GM21529 (cell line): ENCODE results near the gene GRHPR.
"Not testable (repeated sequence)": the region's sequence is repeated elsewhere in the genome, so short reads cannot be mapped to it uniquely, and the experiment has no call there.

ENCODE experiments used
- ATAC-seq: cut with Tn5 transposase; IDR thresholded peaks from one replicate; pipeline ENCODE4 v1.9.1; 2021; ENCODE audit not compliant: unreplicated experiment

Gene GRHPR

DNA sequence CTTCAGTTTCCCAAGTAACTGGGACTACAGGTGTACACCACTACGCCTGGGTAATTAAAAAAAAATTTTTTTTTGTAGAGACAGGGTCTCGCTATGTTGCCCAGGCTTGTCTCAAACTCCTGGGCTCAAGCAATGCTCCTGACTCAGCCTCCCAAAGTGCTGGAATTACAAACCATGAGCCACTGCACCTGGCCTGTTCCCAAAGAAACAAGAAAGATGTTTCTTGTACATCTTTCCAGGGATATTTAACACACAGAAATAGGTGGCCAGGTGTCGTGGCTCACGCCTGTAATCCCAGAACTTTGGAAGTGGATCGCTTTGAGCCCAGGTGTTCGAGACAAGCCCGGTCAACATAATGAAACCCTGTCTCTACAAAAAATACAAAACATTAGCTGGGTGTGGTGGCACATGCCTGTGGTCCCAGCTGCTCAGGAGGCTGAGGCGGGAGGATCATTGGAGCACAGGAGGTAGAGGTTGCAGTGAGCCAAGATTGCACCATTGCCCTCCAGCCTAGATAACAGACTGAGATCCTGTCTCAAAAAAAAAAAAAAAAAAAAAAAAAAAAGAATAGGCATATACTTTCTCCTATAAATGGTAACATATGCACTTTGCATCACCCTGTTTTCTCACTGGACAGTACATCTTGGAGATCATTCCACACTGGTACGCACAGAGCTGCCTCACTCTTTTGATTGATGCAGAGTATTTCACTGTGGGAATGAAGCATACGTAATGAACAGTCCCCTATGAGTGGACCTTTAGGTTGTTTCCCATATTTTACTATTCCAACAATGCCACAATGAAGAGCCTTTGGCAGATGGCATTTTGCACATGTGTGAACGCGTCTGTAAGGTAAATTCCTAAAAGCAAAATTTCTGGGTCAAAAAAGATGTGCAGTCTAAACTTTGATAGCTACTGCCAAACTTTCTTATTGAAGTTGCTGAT is 2.0 kb upstream of the GRHPR start:
- ATAC-seq, result no peak

DNA sequence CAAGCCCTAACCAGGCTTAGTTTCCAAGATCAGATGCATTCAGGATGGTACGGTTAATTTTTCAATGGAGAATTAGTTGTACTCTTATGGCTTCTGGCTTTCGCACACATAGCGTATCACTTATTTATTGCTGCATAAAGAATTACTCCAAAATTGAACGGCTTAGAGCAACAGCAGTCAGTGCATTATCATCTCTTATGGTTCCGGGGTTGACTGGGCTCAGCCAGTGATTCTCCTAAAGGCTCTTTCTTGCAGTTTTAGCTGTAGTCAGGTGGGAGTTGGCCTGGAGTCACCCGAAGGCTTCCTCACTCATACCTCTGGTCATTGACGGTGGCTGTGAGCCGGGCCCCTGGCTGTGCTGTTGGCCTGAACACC is 595 bp upstream of the GRHPR start:
- no peak for ATAC-seq

DNA sequence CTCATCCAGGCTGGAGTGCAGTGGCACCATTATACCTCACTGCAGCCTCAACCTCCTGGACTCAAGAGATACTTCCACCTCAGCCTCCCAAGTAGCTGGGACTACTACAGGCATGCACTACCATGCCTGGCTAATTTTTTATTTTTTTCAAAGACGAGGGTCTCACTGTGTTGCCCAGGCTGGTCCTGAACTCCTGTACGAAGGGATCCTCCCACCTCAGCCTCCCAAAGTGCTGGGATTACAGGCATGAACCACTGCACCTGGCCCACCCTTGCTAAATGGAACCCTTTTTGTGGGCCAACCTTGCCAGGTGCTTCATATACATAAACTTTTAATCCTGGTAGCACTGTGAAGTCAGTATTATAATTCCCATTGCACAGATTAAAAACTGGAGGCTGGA is 1.0 kb downstream of the GRHPR start:
- ATAC-seq, result no peak

DNA sequence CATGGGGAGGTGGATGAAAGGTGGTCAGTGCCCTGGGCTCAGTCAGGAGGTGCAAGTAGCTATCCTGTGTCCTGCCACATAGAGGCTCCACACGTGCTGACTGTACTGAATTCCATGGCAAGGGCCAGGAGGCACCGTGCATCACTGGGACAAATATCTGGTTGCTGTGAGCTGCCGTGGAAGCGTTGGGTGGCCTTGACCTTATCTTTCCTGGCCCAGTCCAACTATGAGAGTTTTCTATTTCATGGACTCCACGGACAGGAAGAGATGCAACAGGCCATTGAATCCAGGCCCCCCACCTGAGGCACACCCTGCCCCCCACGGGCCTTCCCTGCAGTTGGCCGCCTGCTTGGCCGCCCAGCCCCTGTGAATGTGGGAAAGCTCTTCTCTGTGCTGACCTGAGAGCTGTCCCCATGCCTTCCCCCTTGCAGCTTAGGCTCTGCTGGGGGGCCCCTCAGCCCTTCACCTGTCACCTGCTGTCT is 1.7 kb downstream of the GRHPR start:
- no peak for ATAC-seq

DNA sequence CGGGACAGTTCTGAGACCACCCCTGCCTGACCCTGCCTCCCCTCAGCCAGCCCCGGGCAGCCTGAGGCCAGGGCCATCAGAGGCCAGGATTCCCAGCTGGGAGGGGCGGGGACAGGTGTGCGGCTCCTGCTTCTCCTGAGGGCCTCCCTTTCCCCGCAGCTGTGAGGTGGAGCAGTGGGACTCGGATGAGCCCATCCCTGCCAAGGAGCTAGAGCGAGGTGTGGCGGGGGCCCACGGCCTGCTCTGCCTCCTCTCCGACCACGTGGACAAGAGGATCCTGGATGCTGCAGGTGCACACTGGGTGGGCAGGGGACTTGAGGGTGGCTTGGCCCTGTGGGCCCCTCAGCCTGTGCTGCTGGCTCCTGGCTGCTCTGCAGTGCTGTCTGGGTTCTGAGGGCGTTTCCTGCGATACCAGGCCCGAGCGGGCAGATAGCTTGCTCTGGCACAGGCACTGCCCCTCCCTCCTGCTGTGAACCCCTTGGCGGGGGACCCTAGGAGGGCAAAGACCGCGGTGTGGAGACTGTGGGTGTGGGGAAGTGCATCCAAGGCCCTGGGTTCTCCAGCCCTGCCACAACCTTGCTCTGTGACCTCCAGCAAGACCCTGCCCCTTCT is 2.3 kb downstream of the GRHPR start:
- ATAC-seq, result no peak

DNA sequence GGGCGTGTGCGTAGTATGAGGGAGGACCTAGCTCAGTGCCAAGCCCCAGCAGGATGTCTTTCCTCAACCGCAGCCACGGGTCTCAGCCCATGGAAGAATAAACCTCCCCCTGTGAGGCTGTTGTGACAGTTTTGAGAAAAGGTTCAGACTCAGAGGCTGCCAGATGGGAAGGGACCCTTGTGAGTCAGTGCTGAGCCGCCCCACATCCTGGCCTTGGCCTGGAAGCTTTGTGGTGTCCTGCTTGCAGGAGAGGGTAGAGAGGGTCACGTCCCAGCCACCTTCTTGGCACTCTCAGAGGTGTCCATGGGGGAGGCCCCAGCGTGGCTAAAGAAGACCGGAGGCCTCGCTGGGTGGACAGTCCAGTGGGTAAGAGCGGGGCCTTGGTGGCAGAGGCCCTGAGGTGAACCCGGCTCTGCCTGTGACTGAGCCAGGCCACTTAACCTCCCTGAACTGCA is 2.8 kb downstream of the GRHPR start:
- no peak for ATAC-seq

DNA sequence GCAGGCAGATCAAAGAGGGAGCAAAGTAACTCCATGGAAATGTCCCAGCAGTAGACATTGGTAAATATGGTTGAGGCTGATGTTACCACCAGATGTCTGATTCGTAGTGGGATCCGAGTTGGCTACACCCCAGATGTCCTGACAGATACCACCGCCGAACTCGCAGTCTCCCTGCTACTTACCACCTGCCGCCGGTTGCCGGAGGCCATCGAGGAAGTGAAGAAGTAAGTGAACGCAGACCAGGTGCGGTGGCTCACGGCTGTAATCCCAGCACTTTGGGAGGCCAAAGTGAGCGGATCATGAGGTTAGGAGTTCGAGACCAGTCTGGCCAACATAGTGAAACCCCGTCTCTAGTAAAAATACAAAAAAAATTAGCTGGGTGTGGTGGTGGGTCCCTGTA is 3.9 kb downstream of the GRHPR start:
- not testable (repeated sequence) for ATAC-seq

DNA sequence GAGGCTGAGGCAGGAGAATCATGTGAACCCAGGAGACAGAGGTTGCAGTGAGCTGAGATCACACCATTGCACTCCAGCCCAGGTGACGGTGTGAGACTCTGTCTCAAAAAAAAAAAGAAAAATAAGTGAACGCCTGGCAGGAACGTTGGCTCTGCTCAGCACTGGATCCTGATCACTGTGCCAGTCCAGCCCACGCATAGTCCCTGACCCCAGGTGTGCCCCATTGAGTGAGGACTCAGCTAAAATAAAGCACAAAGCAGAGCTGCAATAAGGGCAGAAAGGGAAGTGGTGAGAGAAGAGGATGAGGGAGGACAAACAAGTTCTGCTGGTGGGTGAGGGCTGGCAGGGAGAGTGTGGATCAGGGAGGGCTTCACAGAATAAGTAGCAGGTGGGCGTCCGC is 4.3 kb downstream of the GRHPR start:
- ATAC-seq, result no peak

DNA sequence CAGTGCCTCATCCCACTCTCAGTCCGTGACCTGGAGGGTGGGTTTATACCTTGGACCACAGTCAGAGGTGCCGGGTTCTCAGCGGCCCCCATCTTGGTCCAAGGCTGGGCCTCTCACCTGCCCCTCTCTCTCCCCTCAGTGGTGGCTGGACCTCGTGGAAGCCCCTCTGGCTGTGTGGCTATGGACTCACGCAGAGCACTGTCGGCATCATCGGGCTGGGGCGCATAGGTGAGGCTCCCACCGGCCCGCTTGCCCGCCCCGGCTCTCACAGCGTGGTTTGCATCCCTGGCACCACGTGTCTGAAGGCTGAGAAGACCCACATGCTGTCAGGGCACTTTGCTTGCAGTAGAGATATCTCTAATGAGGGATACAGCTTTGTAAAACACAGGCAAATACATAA is 5.8 kb downstream of the GRHPR start:
- no peak for ATAC-seq

DNA sequence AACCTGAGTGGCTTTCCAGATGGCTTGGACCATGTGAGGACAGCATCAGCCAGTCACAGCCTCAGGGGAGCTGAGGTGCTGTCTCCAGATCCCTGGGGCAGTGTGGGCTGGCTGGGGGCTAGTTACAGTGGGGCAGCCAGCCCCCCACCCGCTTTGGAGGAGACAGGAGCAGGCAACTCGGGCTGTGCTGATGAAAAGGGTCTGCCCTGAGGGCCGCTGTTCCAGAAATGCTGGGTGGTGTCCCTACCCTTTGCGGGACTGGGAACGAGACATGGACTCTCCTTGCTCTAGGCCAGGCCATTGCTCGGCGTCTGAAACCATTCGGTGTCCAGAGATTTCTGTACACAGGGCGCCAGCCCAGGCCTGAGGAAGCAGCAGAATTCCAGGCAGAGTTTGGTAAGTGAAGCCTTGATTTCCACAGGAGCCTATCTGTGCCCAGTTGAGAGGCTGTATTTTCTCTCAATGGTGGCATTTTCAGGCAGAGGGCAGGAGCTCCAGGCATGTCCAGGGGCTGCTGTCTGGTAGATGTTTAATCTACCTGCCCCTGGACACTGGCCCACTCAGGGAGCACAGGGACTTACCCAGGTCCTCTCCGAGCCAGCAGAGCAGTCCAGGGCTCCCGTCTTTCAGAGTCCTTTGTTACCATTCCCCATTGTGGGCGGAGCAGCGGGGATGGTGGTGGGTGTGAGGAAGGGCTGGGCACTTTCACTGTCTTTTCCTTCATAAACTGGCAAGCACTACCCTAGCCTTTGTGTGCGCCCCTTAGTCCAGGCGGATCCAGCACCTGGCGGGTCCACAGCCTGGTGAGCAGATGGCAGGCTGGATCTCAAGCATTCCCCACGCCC is 7.2 kb downstream of the GRHPR start:
- ATAC-seq, result no peak

DNA sequence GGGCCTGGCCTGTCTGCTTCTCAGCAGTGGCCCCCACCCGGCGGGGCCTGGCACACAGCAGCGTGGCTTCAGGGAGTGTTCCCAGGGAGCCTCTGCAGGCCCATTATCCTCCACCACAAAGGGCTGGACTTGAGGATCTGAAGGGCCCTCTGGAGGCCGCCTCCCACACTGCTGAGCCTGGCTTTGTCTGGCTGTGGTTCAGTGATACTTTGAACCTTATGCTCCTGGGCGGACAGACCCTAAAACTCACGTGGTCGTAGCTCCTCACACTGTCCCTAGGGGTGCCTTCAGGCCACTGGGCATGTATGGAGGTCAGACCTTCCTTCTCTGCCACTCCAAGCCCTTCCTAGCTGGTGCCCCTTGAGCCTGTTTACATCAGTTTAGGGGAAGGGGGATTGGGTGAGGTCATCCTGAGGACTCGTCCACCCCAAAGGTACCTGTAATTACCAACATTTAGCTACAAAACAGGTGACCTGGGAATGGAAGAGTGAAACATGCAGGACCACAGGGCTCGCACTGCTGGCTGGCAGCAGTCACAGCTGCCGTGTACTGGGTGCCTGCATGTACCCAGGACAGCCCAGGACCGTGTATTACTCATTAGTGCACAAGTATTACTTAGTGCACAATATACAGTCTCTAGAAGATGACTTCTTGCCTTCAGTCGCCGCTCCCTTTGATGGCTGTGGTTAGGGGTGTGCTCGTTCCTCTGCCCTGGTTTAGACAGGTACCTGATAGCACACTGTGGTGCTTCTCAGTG is 8.5 kb downstream of the GRHPR start:
- ATAC-seq, result no peak

DNA sequence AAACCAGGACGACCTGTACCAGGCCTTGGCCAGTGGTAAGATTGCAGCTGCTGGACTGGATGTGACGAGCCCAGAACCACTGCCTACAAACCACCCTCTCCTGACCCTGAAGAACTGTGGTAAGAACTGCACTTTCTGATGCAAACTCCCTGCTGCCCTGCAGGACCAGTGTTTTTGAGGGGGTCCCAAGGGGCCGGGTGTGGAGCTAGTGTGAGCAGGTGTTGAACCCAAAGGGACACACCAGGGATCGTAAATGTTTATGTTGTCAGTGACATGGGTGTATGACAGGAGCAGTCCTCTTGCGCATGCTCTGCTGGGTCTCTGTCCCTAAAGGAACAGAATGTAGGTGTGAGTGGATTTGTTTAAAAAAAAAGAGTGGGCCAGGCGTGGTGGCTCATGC is 9.5 kb downstream of the GRHPR start:
- ATAC-seq, result no peak

DNA sequence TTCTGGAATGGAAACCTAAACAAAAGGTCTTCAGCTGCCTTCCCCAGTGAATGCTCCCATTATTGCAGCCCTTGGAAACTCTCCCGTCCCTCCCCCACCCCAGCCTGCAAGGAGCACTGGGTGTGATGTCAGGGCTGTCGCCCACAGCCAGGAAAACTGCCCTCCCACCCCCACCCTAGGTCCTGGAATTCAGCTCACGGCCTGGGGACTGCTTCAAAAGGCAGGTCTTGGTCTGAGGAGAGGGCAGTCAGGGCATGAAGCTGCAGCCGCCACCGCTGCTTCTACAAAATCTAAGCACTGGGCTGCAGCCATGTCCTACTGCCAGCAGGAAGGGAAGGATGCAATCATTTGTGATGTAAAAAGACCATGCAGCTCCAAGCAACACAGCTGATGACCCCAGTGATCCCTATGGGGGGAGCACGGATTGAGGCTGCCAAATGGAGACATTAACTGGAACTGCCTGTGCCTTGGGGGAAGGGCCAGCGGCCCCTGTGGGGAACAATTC is 11.4 kb downstream of the GRHPR start:
- no peak for ATAC-seq

DNA sequence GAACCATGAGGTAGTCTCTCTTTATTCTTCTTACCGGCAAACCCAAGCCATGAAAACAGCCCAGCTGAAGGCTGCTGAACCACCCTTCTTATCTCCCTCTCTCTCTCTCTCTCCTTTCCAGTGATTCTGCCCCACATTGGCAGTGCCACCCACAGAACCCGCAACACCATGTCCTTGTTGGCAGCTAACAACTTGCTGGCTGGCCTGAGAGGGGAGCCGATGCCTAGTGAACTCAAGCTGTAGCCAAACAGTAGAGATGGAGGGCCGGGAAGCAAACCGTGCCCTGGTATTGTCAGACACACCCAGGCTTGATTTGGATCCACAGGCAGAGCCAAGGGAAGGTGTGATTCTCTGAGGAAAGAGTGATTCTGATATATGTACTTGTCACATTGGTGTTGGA is 14.0 kb downstream of the GRHPR start:
- no peak for ATAC-seq

DNA sequence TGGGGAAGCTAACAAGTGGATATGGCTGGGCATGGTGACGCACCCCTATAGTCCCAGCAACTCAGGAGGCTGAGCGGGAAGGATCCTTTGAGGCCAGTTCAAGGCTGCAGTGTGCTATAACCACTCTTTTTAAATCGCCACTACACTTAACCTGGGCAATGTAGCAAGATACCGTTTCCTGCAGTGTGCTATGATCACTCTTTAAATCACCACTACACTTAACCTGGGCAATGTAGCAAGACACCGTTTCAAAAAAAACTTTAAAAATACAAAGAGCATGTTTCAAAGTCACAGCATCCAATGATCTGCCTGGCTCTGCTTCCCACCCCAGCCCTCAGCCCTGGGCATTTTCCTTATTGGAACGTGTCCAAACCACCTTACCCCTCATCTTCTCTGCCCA is 14.5 kb downstream of the GRHPR start:
- ATAC-seq, result no peak

DNA sequence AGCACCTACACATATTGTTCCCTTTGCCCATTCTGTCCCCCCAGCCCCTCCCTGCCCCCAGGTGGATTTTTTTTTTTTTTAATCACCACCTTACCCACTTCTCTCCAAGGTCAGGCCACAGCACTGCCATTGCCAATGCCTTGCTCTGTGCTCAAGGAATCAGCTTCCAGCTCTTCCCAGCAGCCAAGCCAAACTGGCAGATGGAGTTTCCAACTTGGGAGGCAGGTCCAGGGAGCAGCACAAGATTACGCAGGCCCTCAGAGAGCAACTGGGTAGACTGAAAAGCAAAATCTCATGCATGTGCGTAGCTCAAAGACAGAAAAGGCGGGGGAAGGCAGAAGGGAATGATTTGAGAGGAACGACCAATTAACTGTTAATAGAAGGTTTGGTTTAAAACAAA is 15.1 kb downstream of the GRHPR start:
- ATAC-seq, result no peak

DNA sequence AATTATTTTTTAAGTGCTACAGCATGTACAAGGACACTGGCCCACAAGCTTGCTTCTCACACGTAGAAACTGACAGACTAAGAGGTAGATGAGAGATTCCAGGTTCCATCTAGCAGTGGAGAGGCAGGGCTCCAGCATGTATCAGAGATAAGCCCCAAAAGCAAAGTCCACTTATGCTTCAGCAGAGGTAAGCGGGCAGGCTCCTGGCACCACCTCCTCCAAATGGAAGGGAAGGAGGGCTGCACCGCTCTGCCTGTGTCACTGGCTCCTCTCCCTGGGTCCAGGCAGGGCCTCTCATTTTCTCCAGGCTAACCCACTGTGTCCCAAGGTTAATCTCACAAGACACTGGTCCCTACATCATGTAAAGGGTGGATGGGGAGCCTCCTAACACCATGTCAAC is 15.9 kb downstream of the GRHPR start:
- no peak for ATAC-seq

DNA sequence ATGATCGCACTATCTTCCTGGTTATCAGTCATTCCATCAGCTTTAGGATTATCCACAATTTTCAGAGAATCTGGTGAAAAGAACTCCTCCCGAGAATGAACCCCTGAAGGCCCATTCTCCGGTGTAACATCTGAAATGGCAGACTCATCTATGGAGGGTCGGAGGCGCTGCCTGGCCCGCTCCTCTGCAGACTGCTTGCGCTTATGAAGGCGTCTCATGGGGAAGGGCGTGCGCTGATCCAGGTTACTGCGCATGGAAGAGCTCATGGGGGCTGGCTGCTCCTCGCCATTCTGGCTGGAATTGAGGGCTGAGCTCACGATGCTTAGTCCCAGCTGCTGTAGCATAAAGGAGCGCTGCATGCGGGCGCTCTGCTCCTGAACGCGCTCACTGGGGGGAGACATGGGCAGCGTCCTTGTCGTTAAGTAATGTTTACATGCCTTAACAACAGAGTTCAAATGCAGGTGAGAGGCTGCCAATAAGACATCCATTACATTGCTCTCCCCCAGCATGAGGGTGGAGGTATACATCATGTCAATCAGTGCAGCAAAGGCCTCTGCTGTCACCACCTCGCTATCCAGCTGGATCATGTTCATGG is 19.4 kb downstream of the GRHPR start:
- ATAC-seq, result no peak

DNA sequence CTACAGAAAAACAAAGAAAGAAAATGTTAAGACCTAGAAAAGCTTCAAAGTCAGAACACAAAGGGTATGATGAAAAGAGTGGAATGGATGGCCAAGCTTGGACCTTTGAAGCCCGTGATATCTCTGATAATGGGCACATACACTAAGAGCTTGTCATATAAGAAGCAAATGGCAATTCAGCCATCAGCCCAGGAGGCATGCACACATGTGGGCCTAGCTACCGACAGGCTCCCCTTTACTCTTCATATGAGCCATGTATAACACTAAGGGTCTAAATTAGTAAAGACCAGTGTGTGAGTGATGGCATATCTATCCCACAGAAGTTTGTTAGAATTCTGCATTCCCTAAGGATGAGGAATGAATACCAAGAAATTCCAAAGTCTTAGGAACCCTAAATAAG is 20.1 kb downstream of the GRHPR start:
- no peak for ATAC-seq

DNA sequence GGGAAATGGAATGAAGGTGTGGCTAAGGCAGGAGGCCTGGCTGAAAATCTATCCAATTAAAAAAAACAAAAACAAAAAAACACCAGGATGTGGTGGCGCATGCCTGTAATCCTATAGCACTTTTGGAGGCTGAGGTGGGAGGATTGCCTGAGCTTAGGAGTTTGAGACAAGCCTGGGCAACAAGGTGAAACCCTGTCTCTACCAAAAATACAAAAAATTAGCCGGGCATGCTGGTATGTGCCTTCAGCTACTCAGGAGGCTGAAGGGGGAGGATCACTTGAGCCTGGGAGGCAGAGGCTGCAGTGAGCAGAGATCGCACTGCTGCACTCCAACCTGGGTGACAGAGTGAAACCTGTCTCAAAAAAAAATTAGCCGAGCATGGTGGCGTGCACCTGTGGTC is 21.1 kb downstream of the GRHPR start:
- ATAC-seq, result no peak
